ENCODE results near the gene LRRC59.
"Not testable (repeated sequence)": the region's sequence is repeated elsewhere in the genome, so short reads cannot be mapped to it uniquely, and the experiment has no call there.

Gene LRRC59

GRCh38 chr17:50397111-50397918, at the start of gene LRRC59:
Gene LRRC59, minus strand, starts transcription at chr17:50397523. Its CDS starts 206 bp downstream, at chr17:50397317.
- peak; percentile 65 for DNase-seq

- no peak for DNase-seq
Observed at GRCh38 chr17:50445730-50446325, 48.5 kb upstream of the LRRC59 start.

DNA sequence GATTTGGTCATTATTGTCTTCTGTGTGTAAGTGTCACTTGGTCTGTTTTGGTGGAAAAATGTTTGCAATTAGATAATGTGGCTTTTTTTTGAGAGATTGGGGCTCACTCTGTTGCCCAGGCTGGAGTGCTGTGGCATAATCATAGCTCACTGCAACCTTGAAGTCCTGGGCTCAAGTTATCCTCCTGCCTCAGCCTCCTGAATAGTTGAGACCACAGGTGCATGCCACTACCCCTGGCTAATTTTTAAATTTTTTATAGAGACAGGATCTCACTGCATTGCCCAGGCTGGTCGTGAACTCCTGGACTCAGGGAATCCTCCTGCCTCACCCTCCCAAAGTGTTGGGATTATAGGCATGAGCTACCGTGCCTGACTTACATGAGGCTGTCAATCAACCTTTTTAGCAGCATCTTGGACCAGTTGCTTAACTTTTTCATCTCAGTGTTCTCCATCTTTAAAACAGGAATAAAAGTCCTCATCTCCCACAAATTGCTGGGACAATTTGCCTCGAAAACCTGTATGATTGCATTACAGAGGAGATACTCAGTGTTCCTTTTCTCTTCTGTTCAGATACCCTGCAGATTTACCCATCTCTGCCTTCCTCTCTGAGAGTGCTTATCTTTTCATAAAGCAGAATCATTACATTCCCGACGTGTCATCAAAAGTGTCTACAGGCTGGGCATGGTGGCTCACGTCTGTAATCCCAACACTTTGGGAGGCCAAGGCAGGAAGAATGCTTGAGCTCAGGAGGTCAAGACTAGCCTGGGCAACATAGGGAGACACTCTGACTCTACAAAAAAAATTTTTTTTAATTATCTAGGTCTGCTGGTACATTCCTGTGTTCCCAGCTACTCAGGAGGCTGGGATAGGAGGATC, 47.8 kb upstream of the LRRC59 start:
- no peak for DNase-seq

DNA sequence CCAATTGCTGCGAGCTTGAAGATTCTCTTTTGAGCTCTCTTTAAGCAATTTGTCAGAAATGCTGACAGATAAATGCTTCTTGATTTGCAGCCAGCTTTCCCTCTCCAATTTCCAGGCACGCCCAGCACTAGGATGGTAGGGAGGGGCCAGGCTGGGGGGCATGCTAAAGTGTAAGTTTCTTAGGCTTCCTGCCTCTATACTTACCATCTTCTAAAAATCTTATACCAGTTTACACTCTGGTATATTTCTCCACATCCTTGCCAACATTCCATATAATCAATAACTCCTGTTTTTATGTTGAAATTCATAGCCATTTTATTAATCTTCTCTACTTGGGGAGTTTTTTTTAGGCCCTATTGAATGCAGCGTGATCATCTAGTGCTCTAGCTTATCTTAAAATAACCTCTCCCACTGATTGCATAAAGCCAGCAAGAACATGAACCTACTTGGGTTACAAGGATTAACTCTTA, 46.2 kb upstream of the LRRC59 start:
- DNase-seq = no peak

DNA sequence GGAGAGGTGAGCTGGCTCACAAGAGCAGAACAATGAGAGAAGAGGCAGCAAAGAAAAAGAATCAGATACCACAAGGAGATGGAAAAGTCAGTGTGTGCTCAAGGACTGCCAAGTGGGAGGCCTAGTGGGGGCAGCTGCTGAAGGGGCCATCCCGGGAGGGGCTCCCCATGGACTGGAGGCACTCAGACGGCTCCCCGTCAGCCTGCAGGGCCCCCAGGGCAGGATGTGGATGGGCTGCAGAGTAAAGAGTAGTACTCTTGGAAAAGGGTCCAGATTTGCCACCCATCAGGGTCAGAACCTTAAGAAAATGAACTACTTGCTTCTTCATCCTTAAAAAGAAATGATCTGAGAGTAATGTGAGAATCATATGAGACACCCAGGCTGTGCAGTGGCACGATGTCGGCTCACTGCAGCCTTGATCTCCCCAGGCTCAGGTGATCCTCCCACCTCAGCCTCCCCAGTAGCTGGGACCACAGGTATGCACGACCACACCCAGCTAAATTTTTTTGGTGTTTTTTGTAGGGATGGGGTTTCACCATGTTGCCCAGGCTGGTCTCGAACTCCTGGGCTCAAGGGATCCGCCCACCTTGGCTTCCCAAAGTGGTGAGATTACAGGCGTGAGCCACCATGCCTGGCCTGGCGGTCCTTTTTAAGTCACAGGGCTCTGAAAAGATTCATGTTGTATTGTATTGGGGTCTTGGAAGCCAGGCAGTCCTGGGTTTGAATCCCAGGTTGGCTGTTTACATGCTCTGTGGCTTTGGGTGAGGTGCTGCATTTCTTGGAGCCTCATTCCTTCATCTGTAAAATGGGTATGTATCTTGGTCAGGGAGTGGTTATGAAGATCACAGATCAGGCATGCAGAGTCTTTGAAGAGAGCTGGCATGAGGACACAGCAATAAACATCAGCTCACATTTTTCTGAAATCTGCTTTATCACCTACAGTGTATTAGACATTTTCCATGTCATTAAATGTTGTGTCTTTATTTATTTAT, 43.8 kb upstream of the LRRC59 start:
- no peak for DNase-seq

DNA sequence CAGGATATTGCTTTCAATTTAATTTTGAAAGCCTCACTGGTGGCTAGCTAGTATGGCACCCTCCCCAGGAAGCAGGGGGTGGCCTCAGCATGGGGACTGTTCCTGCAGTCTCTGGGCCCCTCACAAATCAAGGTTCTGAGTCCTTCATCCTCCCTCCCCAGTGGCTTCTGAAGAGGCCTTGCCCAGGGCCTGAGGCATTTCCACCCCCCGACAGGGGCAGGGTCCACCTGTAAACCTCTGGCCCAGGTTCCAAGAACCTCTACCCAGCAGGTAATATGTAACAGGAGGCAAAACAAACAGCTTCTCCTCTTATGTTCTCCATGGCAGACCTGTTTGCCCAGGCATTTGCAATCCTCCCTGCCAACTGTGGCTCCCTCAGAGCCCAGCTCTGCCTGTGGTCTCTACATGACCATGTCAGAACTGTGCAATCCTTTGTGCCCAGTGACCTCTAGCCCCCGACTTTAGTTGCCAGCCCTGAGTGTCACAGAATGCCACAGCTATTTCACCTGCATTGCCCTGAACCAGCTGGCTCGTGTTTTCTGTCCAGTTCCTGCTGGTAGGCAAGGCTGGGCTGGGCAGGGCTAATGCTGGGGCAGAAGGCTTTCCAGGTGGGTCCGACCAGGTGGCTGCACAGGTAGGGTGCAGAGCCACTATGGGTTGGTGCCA, 43.0 kb upstream of the LRRC59 start:
- DNase-seq = no peak

DNA sequence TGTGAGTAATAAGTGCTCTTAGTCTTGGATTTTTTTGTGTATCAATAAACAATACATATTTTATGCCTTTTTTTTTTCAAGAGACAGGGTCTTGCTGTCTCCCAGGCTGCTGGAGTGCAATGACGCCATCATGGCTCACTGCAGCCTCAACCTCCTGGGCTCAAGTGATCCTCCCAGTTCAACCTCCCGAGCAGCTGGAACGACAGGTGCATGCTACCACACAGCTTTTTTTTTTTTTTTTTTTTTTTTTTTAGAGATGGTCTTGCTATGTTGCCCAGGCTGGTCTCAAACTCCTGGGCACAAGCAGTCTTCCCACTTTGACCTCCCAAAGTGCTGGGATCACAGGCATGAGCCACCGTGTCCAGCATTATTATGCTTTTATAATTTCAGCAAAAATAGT, 41.7 kb upstream of the LRRC59 start:
- DNase-seq = no peak

DNA sequence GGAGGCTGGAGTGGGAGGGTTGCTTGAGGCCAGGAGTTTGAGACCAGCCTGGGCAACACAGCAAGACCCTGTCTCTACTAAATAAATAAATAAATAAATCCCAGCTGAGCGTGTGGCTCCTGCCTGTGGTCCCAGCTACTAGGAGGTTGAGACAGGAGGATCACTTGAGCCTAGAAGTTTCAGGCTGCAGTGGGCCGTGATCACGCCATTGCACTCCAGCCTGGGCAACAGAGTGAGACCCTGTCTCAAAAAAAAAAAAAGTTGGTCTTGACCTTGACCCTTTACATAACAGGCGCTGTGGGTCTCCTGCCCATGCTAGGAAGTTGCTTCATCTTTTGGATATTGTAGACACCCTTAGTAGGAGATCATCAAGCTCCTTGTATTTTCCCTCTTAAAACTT, 40.1 kb upstream of the LRRC59 start:
- no peak for DNase-seq

GRCh38 chr17:50432125-50432762, 34.9 kb upstream of the LRRC59 start:
- no peak for DNase-seq

DNA sequence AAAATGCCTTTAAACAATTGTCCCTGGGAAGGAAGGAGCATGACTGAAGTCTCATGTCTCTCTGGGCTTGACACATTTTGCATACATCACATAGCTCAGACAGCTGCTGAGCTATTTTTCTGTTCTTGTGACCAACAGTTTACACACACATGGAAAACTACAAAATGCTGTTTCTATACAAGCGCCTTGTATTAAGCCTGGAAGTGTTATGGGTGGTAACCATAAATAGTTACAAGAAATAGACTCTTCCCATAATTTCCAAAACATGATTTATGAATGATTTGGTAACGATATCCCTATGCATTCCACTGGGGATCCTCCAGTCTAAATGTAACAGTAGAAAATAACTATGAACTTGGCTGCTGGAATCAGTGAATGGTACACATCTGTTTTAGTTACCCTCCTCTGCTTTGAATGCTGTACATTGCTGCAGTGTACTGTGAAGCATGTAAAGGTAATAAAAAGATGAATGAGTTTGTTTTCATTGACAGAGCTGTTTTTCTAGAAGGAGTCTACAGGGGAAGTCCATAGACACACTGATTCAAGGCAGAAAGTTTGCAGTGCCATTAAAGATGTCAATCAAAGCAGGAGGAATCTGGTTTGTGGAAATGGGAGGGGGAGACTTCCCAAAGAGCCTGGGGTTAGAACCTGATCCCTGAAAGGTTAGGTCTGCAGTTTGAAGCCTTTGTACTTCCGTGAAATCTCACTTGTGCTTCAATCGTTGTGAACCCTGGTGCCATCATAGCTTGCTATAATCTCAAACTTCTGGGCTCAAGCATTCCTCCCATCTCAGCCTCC, 33.7 kb upstream of the LRRC59 start:
- no peak for DNase-seq

DNA sequence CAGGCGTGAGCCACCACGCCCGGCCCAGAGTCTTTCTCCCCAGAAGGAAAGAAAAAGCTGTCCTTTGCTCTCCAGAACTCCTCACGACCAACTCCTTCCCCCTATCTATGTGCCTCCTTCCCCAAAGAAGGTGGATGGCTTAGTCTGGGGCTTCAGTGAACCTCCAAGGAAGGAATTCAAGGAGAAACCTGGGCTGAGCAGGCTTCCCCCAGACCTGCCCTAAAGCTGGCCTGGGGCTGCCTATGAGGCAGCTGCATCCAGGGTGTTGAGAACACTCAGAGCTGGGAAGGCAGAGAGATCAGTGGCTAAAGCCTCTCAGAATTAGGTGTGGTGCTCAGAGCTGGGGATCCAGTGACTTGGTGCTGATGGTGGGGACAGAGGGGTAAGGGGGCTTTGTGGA, 32.5 kb upstream of the LRRC59 start:
- no peak for DNase-seq

- DNase-seq = no peak
Observed at GRCh38 chr17:50428831-50429424, 31.6 kb upstream of the LRRC59 start.

GRCh38 chr17:50428126-50428525, 30.8 kb upstream of the LRRC59 start:
- not testable (repeated sequence) for DNase-seq

DNA sequence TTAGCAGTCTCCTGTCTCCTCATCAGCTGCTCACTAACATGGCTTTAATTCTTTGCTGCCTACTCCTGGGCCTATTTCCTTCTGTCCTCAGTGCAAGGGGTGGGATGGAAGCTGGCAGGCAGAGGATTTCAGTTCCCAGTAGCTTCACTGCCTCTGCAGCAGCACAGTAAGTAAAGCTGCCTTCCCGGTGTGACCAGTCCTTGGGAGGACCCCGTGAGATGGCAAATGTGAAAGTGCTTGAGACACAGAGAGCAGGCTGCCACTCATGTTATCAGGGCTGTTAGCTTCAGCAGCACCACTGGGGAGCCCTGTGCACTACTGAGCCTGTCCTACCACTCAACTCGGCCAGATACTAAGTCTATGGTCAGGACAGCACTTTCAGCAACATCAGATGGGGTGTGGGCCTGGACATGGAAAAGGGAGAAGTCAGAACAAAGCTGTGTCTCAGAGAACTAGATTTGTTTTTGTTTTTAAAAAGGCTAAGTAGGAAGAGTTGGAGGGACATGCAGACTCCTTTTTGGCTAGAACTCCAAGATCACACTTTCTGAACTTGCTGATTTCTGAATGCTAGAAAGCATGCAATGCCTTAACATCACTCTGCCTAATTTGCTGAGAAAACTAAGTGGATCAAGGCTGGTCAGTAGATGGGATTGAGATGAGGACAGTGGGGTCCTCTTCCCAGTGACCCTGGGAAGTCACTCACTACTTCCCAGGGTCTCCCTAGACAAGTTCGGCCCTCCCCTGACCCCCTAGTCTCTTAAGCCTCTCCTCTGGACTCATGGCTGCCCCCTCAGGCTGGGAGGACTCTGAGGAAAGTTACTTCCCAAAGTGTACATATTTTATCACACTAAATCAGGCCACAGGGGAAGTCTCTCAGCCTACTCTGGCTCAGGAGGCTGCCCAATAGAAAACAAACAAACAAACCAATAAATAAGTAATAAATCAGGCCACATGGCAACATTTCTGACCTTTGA, 29.8 kb upstream of the LRRC59 start:
- no peak for DNase-seq

GRCh38 chr17:50426472-50426782, 29.1 kb upstream of the LRRC59 start:
- DNase-seq = no peak

- peak; percentile 16 for DNase-seq
Observed at GRCh38 chr17:50425682-50426471, 28.6 kb upstream of the LRRC59 start, which contains the start of gene ACSF2. Gene ACSF2, plus strand, starts transcription at chr17:50426218. Its CDS starts 44 bp downstream, at chr17:50426262.

- DNase-seq = no peak
Observed at GRCh38 chr17:50424996-50425681, 27.8 kb upstream of the LRRC59 start.

All from amniotic stem cell (primary cell).